Measurements from ENCODE around the gene TMEM108.
A peak's percentile ranks its signal among the peaks of the same experiment; 100 is the strongest.

TMEM108 gene

GRCh38 chr3:133381346-133382109, 343.3 kb downstream of the TMEM108 start:
- DNase-seq (ENCODE audit: low read depth, low spot score), result no peak
- no peak for TF ChIP-seq CTCF (IDR thresholded peaks at IDR 0.05; ENCODE audit: low read depth, low read length)
- in situ Hi-C loops (cut with HindIII; ENCODE audit: low sequenced_read_pairs), result no loop called here
- no peak overlapping the region for H3K4me3 ChIP-seq (ENCODE audit: low read depth, low read length)

GRCh38 chr3:133383175-133383574, 345.0 kb downstream of the TMEM108 start:
- in situ Hi-C loops (cut with HindIII; ENCODE audit: low sequenced_read_pairs), result no loop called here
- H3K4me3 ChIP-seq (ENCODE audit: low read depth, low read length), result no peak overlapping the region
- no peak for TF ChIP-seq CTCF (IDR thresholded peaks at IDR 0.05; ENCODE audit: low read depth, low read length)
- DNase-seq (ENCODE audit: low read depth, low spot score), result no peak

GRCh38 chr3:133383741-133384140, 345.6 kb downstream of the TMEM108 start:
- no peak overlapping the region for H3K4me3 ChIP-seq (ENCODE audit: low read depth, low read length)
- no peak for TF ChIP-seq CTCF (IDR thresholded peaks at IDR 0.05; ENCODE audit: low read depth, low read length)
- DNase-seq (ENCODE audit: low read depth, low spot score), result no peak
- in situ Hi-C loops (cut with HindIII; ENCODE audit: low sequenced_read_pairs), result no loop called here

GRCh38 chr3:133384331-133385027, 346.3 kb downstream of the TMEM108 start:
- no peak overlapping the region for H3K4me3 ChIP-seq (ENCODE audit: low read depth, low read length)
- in situ Hi-C loops (cut with HindIII; ENCODE audit: low sequenced_read_pairs), result no loop called here
- TF ChIP-seq CTCF (IDR thresholded peaks at IDR 0.05; ENCODE audit: low read depth, low read length), result peak; percentile 96
- peak; percentile 71 for DNase-seq (ENCODE audit: low read depth, low spot score)

- DNase-seq (ENCODE audit: low read depth, low spot score), result no peak
- no peak overlapping the region for H3K4me3 ChIP-seq (ENCODE audit: low read depth, low read length)
- peak; percentile 14 for TF ChIP-seq CTCF (IDR thresholded peaks at IDR 0.05; ENCODE audit: low read depth, low read length)
- in situ Hi-C loops (cut with HindIII; ENCODE audit: low sequenced_read_pairs), result no loop called here
Observed at GRCh38 chr3:133386876-133387275, 348.7 kb downstream of the TMEM108 start.

GRCh38 chr3:133387341-133387740, 349.1 kb downstream of the TMEM108 start:
- TF ChIP-seq CTCF (IDR thresholded peaks at IDR 0.05; ENCODE audit: low read depth, low read length), result no peak
- no peak overlapping the region for H3K4me3 ChIP-seq (ENCODE audit: low read depth, low read length)

More at GRCh38 chr3:133387341-133387740, 349.1 kb downstream of the TMEM108 start:
- DNase-seq (ENCODE audit: low read depth, low spot score), result no peak
- in situ Hi-C loops (cut with HindIII; ENCODE audit: low sequenced_read_pairs), result no loop called here

Data from astrocyte of the spinal cord (primary cell).